ENCODE data around the gene NRP1.

DNA sequence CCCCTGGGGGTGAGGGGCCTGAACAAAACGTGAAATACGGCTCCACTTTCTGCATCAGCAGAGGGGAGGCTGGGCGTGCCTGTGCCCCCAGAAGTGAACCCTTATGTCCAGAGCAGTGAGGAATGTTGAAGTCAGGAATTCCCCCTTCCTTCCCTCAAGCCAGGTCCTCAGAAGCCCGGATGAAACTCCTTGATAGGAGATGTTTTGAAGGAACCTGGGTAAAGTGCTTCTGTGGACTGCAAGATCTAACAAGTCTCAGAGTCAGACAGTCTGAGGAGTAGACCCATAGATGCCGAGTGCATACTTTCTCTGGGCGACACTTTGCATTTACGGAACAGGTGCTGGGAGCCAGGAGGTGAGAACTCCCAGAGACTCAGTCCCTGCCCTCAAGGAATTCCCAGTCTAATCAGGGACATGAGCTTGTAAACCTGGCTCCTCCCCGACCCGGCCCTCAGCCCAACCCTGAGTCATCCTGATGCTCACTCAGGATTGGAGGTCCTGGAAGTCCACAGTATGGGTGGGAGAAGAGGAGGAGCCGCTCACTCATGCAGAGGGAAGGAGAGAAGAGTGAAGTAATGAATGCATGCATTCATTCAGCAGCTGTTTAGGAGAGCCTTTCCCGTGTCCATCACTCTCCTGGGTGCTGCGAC lies 197.0 kb downstream of the NRP1 start:
- TF ChIP-seq CTCF (conservative IDR thresholded peaks at IDR 0.05 in 1 of 2, IDR thresholded peaks at IDR 0.05 in 1 of 2; ENCODE audit: extremely low read depth in 1 of 2, insufficient read depth in 1 of 2, low read depth in 1 of 2, low read length in 2 of 2) (no peak), EZH2 (IDR thresholded peaks at IDR 0.05; ENCODE audit: borderline replicate concordance, low read length) (no peak)

Data from mammary epithelial cell (primary cell).